Measurements from ENCODE around the gene GSTM1.
"Not testable (repeated sequence)": the region's sequence is repeated elsewhere in the genome, so short reads cannot be mapped to it uniquely, and the experiment has no call there.

GRCh38 chr1:109709822-109710221 is 22.2 kb downstream of the GSTM1 start:
- TF ChIP-seq CTCF (IDR thresholded peaks at IDR 0.05 in 8 of 11, conservative IDR thresholded peaks at IDR 0.05 in 3 of 11); POLR2AphosphoS5 (IDR thresholded peaks at IDR 0.05): not testable (repeated sequence)
